B cell (primary cell): ENCODE measurements around the gene TRPM2. TPM values are rescaled to one million over a fixed set of nuclear protein-coding genes. Genes with fewer than 3 reads are reported as not detected.

Source experiments
- ATAC-seq: fragments of 200-7000 bp; cut with Tn5 transposase; one replicate; pipeline ENCODE4 v1.10.0; 2021; ENCODE audit warnings: low read depth, mild to moderate bottlenecking, moderate number of reproducible peaks, moderate library complexity
- CTCF ChIA-PET: fragments of 350-600 bp; sonication (Branson Sonifier 250); formaldehyde crosslinking; loops from one replicate; lab custom pipeline; 2021; ENCODE audit warnings: antibody characterized with exemption, inconsistent platforms; lab: Charles Lee
- POLR2A ChIA-PET: fragments of 350-600 bp; sonication (Branson Sonifier 250); formaldehyde crosslinking; loops from one replicate; lab custom pipeline; 2021; ENCODE audit warnings: antibody characterized with exemption; lab: Charles Lee
- DNase-seq: peaks from one replicate; pipeline ENCODE4 v3.0.0; 2013
- H2AFZ ChIP-seq: 2 replicates; pipeline ENCODE4 v1.6.1; 2012; ENCODE audit warnings: mild to moderate bottlenecking, low read depth, low read length; ENCODE audit not compliant: insufficient read depth, poor library complexity, severe bottlenecking
- H3K27ac ChIP-seq, 2 donors: 1 replicate in 1 of 2; 2 replicates in 1 of 2; pipeline ENCODE4 v1.5.1; 2012 to 2013; ENCODE audit warnings: low read length in 2 of 2, mild to moderate bottlenecking in 2 of 2, moderate library complexity in 1 of 2
- H3K27me3 ChIP-seq, 4 experiments: fragments of 200-600 bp in 1 of 4; sonication (generic) in 1 of 4; replicated peaks in 1 of 4; 1 replicate in 2 of 4; 2 replicates in 2 of 4; pipeline versions ENCODE4 v1.6.1 to v1.7.0; 2013 to 2016; ENCODE audit warnings: low read length in 3 of 4, mild to moderate bottlenecking in 2 of 4, mixed read lengths in 1 of 4, moderate library complexity in 1 of 4; ENCODE audit not compliant: insufficient read depth in 4 of 4, control insufficient read depth in 3 of 4; ENCODE audit errors: control extremely low read depth in 1 of 4
- H3K36me3 ChIP-seq, 2 experiments: replicated peaks in 1 of 2; 1 replicate in 1 of 2; 2 replicates in 1 of 2; pipeline versions ENCODE4 v1.6.1 to v1.7.1; 2013; ENCODE audit warnings: low read length in 1 of 2; ENCODE audit not compliant: insufficient read depth in 2 of 2, control insufficient read depth in 1 of 2; ENCODE audit errors: control extremely low read depth in 1 of 2, extremely low read depth in 1 of 2
- H3K4me1 ChIP-seq, 2 donors: fragments of 200-600 bp in 1 of 2; sonication (generic) in 1 of 2; 1 replicate in 1 of 2; 2 replicates in 1 of 2; pipeline versions ENCODE4 v1.5.1 to v1.6.1; 2013 to 2017; ENCODE audit warnings: low read length in 2 of 2; ENCODE audit not compliant: control insufficient read depth in 2 of 2, insufficient read depth in 2 of 2
- H3K4me2 ChIP-seq: replicated peaks from 2 replicates; pipeline ENCODE3; 2012; ENCODE audit warnings: mild to moderate bottlenecking, low read depth, low read length; ENCODE audit not compliant: poor library complexity, severe bottlenecking
- H3K4me3 ChIP-seq, 5 experiments: fragments of 200-600 bp in 1 of 5; sonication (generic) in 1 of 5; 1 replicate in 3 of 5; 2 replicates in 2 of 5; pipeline versions ENCODE4 v1.5.1 to v1.7.0; 2011 to 2016; ENCODE audit warnings: low read length in 4 of 5, mild to moderate bottlenecking in 4 of 5, low read depth in 2 of 5, control low read depth in 1 of 5, moderate library complexity in 1 of 5; ENCODE audit not compliant: insufficient read depth in 1 of 5; ENCODE audit errors: control extremely low read depth in 1 of 5, extremely low read depth in 1 of 5
- H3K79me2 ChIP-seq: fragments of 200-600 bp; sonication (generic); one replicate; pipeline ENCODE4 v1.6.0; 2016; ENCODE audit warnings: low read length; ENCODE audit not compliant: control insufficient read depth, insufficient read depth
- H3K9ac ChIP-seq: fragments of 200-600 bp; sonication (generic); 2 replicates; pipeline ENCODE4 v1.6.1; 2017; ENCODE audit warnings: mild to moderate bottlenecking, low read length, moderate library complexity
- H3K9me3 ChIP-seq, 3 donors: one replicate each; pipeline versions ENCODE4 v1.6.1 to v1.7.1; 2013; ENCODE audit warnings: low read length in 2 of 3; ENCODE audit not compliant: control insufficient read depth in 2 of 3, insufficient read depth in 1 of 3; ENCODE audit errors: control extremely low read depth in 1 of 3
- H4K20me1 ChIP-seq: 2 replicates; pipeline ENCODE4 v1.6.0; 2012; ENCODE audit warnings: mild to moderate bottlenecking, low read length; ENCODE audit not compliant: insufficient read depth, control insufficient read depth, poor library complexity, severe bottlenecking
- H3K27ac Mint-ChIP-seq: one replicate; pipeline ENCODE4 v1.8.0; 2021; ENCODE audit warnings: mixed read lengths
- H3K27me3 Mint-ChIP-seq: one replicate; pipeline ENCODE4 v1.8.0; 2021; ENCODE audit warnings: mixed read lengths
- H3K4me1 Mint-ChIP-seq: one replicate; pipeline ENCODE4 v1.8.0; 2021; ENCODE audit warnings: mixed read lengths
- H3K4me3 Mint-ChIP-seq: one replicate; pipeline ENCODE4 v1.8.0; 2021; ENCODE audit warnings: mixed read lengths
- H3K9me3 Mint-ChIP-seq: one replicate; pipeline ENCODE4 v1.8.0; 2022; ENCODE audit warnings: mixed read lengths; ENCODE audit not compliant: insufficient read depth
- EZH2 ChIP-seq: IDR thresholded peaks from 2 replicates; pipeline ENCODE4 v1.6.1; 2012; ENCODE audit warnings: borderline replicate concordance, low read depth, mild to moderate bottlenecking, moderate library complexity, low read length; ENCODE audit not compliant: insufficient read depth, poor library complexity, severe bottlenecking
- WGBS: methylation state at CpG from one replicate; pipeline ENCODE4 v1.1.5; 2013; ENCODE audit warnings: missing lambda C conversion rate; ENCODE audit not compliant: insufficient coverage; 5-methylcytosine and 5-hydroxymethylcytosine counted together
- intact Hi-C: fragments of 100-400 bp; cut with micrococcal nuclease; formaldehyde crosslinking; loops from one replicate; pipeline ENCODE4 v1.10.0; 2022
- polyA plus RNA-seq: library from polyadenylated mRNA; depleted of rRNA; stranded (reverse); fragments of >200 nt; gene quantifications from 2 replicates; pipeline ENCODE4 v1.2.3, GENCODE V29; 2012
- total RNA-seq, 2 donors: library from RNA; stranded (reverse); fragments of 120-200 nt in 1 of 2; gene quantifications; 1 replicate in 1 of 2; 2 replicates in 1 of 2; pipeline versions ENCODE4 v1.2.3 to v1.2.4, GENCODE V29; 2013 to 2022
- TF ChIP-seq, protein P1 (sequence below): fragments of 200-600 bp; IDR thresholded peaks from one replicate; pipeline ENCODE4 v1.8.0; 2022; ENCODE audit warnings: antibody characterized with exemption, mild to moderate bottlenecking

Gene TRPM2
- total and polyA plus RNA-seq, 2 donors (not counting 1 experiment from before 2014, with no cell fraction given): 1.6 to 8.4 TPM

DNA sequence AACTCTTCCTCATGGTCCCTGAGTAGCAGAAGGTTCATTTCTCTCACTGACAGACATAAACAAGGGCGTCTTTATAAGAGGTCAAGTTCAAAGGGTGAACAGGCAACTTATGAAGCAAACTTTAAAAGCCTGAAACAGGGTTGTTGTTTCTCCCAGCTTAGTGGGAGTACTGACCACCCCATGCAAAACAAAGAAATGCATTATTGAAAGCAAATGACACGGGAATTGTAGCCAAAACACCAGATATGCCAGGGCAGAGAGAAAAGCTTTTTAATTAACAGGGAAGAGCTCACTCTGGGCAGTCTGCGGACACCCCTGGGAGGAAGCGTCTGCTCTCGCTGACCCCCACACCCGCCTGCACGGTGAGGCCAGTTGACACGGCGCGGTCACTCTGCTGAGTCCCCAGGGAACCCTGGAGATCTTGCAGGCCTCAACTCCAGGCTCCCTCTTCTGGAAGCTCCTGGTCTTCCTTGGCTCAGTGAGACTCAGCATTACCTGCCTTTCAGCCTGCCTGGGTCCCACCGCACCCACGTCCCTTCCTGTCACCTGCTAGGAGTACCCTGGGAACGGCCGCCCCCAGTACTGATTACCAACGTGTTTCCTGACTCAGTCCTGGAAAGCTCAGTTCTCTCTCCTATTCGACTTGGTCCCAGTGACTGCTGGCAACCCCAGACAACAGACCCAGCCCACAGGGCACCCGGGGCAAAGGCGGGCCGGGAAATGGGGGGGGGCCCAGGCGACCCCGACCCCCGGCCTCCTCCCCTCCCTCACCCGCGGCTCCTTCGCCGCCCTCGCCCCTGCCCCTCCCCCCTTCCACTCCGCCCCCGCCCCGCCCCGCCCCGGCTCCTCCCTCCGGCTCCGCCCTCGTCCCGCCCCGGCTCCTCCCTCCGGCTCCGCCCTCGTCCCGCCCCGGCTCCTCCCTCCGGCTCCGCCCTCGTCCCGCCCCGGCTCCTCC lies 15.2 kb upstream of the TRPM2 start:
- CTCF ChIA-PET: no interaction called here
- H2AFZ ChIP-seq: no peak overlapping the region

More for the DNA sequence above, 15.2 kb upstream of the TRPM2 start:
- H3K9ac ChIP-seq: no peak overlapping the region
- ATAC-seq (peak; percentile 4), DNase-seq (peak; percentile 71)
- peaks cover 10 to 18% of the 10 kb centered on the region in 2 donors for H3K4me1 ChIP-seq
- H3K4me3 ChIP-seq: peak overlapping the region in 2 of 5 experiments; percentile 30 to 40
- no peaks in the 10 kb centered on the region for H3K79me2 ChIP-seq
- TF ChIP-seq EZH2: no peak
- TF ChIP-seq, protein P1, sequence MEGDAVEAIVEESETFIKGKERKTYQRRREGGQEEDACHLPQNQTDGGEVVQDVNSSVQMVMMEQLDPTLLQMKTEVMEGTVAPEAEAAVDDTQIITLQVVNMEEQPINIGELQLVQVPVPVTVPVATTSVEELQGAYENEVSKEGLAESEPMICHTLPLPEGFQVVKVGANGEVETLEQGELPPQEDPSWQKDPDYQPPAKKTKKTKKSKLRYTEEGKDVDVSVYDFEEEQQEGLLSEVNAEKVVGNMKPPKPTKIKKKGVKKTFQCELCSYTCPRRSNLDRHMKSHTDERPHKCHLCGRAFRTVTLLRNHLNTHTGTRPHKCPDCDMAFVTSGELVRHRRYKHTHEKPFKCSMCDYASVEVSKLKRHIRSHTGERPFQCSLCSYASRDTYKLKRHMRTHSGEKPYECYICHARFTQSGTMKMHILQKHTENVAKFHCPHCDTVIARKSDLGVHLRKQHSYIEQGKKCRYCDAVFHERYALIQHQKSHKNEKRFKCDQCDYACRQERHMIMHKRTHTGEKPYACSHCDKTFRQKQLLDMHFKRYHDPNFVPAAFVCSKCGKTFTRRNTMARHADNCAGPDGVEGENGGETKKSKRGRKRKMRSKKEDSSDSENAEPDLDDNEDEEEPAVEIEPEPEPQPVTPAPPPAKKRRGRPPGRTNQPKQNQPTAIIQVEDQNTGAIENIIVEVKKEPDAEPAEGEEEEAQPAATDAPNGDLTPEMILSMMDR: no peak
- H3K9me3 ChIP-seq: no peaks in the 10 kb centered on the region
- POLR2A ChIA-PET: interaction anchor here (0.6 to 1.2 kb wide), 5 partner anchors 13 to 248 kb away, joined by 3 to 7 read pairs (median 4); no protein-coding TSS in a partner anchor
- WGBS: 44% methylated on average over 17 of the region's 47 CpGs
- peaks cover 21% of the 10 kb centered on the region for H4K20me1 ChIP-seq
- H3K27ac ChIP-seq: peak overlapping the region; percentile 52 to 61
- Mint-ChIP-seq H3K27ac (peak overlapping the region; percentile 93), H3K4me3 (peak overlapping the region; percentile 74), H3K27me3 (no peaks in the 10 kb centered on the region), H3K9me3 (no peaks in the 10 kb centered on the region), H3K4me1 (peaks cover 17% of the 10 kb centered on the region)
- H3K27me3 ChIP-seq: no peaks in the 10 kb centered on the region
- peaks cover 0 to 18% of the 10 kb centered on the region in 2 experiments for H3K36me3 ChIP-seq
- intact Hi-C loops: loop anchor here (2.0 to 5.0 kb wide), 2 partner anchors 326 to 479 kb away; partner anchors contain the start of gene TRAPPC10
- peak overlapping the region; percentile 72 for H3K4me2 ChIP-seq
